DOHH2 (cell line): ENCODE data around the gene BIK.
"Not testable (repeated sequence)": the region's sequence is repeated elsewhere in the genome, so short reads cannot be mapped to it uniquely, and the experiment has no call there.

ENCODE experiments used
- H3F3A ChIP-seq: fragments of 200-600 bp; sonication (generic), shearing (Covaris generic); 2 replicates; pipeline ENCODE4 v1.6.0; 2016; ENCODE audit warnings: antibody characterized with exemption, mild to moderate bottlenecking; ENCODE audit not compliant: control insufficient read depth, insufficient read depth
- H3K27ac ChIP-seq: fragments of 200-600 bp; sonication (generic); 2 replicates; pipeline ENCODE4 v1.5.1; 2014; ENCODE audit warnings: low read depth, mild to moderate bottlenecking, low read length, moderate library complexity
- H3K27me3 ChIP-seq: fragments of 200-600 bp; sonication (generic); 2 replicates; pipeline ENCODE4 v1.6.1; 2014; ENCODE audit warnings: mild to moderate bottlenecking, low read length, mixed read lengths; ENCODE audit not compliant: control insufficient read depth
- H3K36me3 ChIP-seq: fragments of 200-600 bp; sonication (generic); 2 replicates; pipeline ENCODE4 v1.6.1; 2014; ENCODE audit warnings: mild to moderate bottlenecking, low read length, moderate library complexity, mixed read lengths; ENCODE audit not compliant: control insufficient read depth
- H3K4me1 ChIP-seq: fragments of 200-600 bp; sonication (generic); 2 replicates; pipeline ENCODE4 v1.6.1; 2014; ENCODE audit warnings: mild to moderate bottlenecking, low read length, mixed read lengths; ENCODE audit not compliant: control insufficient read depth
- H3K4me2 ChIP-seq: fragments of 200-600 bp; sonication (generic); 2 replicates; pipeline ENCODE4 v1.6.0; 2014; ENCODE audit warnings: mild to moderate bottlenecking, low read length, moderate library complexity
- H3K4me3 ChIP-seq: fragments of 200-600 bp; sonication (generic); 2 replicates; pipeline ENCODE4 v1.5.1; 2014; ENCODE audit warnings: mild to moderate bottlenecking, low read length, mixed read lengths
- H3K79me2 ChIP-seq: fragments of 200-600 bp; sonication (generic); 2 replicates; pipeline ENCODE4 v1.6.1; 2014; ENCODE audit warnings: mild to moderate bottlenecking, low read length, mixed read lengths; ENCODE audit not compliant: control insufficient read depth
- H3K9me2 ChIP-seq: fragments of 200-600 bp; sonication (generic); replicated peaks from 2 replicates; pipeline ENCODE4 v1.6.1; 2014; ENCODE audit warnings: mild to moderate bottlenecking, low read length, mixed read lengths; ENCODE audit not compliant: control insufficient read depth
- H3K9me3 ChIP-seq: fragments of 200-600 bp; sonication (generic); 2 replicates; pipeline ENCODE4 v1.6.1; 2014; ENCODE audit warnings: antibody characterized with exemption, low read length, mixed read lengths; ENCODE audit not compliant: control insufficient read depth, insufficient read depth
- H4K20me1 ChIP-seq: fragments of 200-600 bp; sonication (generic); 2 replicates; pipeline ENCODE4 v1.6.0; 2014; ENCODE audit warnings: low read depth, mild to moderate bottlenecking, antibody characterized with exemption, low read length, moderate library complexity; ENCODE audit not compliant: control insufficient read depth, insufficient read depth
- CTCF ChIP-seq: fragments of 200-600 bp; sonication (generic); IDR thresholded peaks from one replicate; pipeline ENCODE4 v1.5.1; 2014; ENCODE audit warnings: antibody characterized with exemption, mild to moderate bottlenecking, low read depth, low read length; ENCODE audit not compliant: poor library complexity, severe bottlenecking
- EZH2phosphoT487 ChIP-seq: fragments of 200-600 bp; sonication (generic); IDR thresholded peaks from 2 replicates; pipeline ENCODE4 v1.6.1; 2017; ENCODE audit warnings: borderline replicate concordance, mild to moderate bottlenecking, antibody characterized with exemption, low read length, moderate library complexity, mixed read lengths

The BIK gene

GRCh38 chr22:43104950-43105349, 5.6 kb upstream of the BIK start:
- H3F3A ChIP-seq, H3K9me3 ChIP-seq, H4K20me1 ChIP-seq, H3K9me2 ChIP-seq, H3K36me3 ChIP-seq, H3K4me3 ChIP-seq, H3K4me2 ChIP-seq, H3K27ac ChIP-seq, H3K79me2 ChIP-seq, H3K4me1 ChIP-seq: not testable (repeated sequence)
- peaks cover 12% of the 10 kb centered on the region for H3K27me3 ChIP-seq

DNA sequence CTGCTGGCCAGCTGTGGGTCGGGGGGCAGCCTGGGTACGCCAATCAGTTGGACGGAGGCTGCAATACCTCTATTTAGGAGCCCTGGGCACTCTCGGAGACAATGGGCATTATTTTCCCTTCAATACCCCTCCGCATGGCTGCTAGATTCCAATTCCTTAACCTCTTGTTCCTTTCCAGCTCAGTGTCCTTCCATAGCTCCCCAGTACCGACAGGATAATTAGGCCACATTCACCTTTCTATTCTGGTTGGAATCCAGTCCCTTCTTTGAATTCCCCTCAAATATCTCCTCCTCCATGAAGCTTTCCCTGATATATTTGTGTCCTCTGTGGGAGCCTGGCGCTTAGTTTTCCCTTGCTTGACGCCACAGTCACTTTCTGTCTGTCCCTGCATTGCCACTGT, 4.2 kb upstream of the BIK start:
- H3F3A ChIP-seq = no peaks in the 10 kb centered on the region
- no peak for TF ChIP-seq CTCF
- TF ChIP-seq EZH2phosphoT487 = no peak
- H3K79me2 ChIP-seq = no peaks in the 10 kb centered on the region
- no peaks in the 10 kb centered on the region for H3K9me2 ChIP-seq
- no peak overlapping the region for H3K4me3 ChIP-seq
- H3K4me2 ChIP-seq = no peak overlapping the region
- H3K9me3 ChIP-seq = no peaks in the 10 kb centered on the region
- no peaks in the 10 kb centered on the region for H4K20me1 ChIP-seq
- no peak overlapping the region for H3K27ac ChIP-seq
- H3K4me1 ChIP-seq = peaks cover 12% of the 10 kb centered on the region
- H3K36me3 ChIP-seq = no peaks in the 10 kb centered on the region
- H3K27me3 ChIP-seq = peaks cover 25% of the 10 kb centered on the region

DNA sequence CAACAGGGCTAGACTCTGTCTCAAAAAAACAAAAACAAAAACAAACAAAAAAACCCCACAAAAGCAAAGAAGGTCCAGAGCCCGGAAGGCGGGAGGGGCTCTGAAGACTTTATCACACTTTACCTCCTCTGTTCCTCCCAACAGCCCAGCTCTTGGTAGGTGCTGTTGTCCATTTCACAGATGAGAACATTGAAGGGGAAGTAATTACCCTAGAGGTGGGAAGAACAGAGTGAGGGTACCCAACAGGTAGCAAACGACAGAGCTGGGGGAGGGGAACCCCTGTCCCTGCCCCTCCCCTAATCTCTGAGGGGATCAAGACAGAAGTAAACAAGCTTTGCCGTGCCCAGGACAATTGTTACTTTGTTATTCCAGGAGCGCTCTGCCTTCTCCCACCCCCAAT, 1.0 kb upstream of the BIK start:
- H3K27me3 ChIP-seq = peaks cover 49% of the 10 kb centered on the region
- no peak overlapping the region for H3K4me3 ChIP-seq
- no peaks in the 10 kb centered on the region for H4K20me1 ChIP-seq
- no peak overlapping the region for H3K4me2 ChIP-seq
- no peak for TF ChIP-seq CTCF
- peaks cover 24% of the 10 kb centered on the region for H3K4me1 ChIP-seq
- no peaks in the 10 kb centered on the region for H3K36me3 ChIP-seq
- no peak overlapping the region for H3K27ac ChIP-seq
- no peaks in the 10 kb centered on the region for H3K9me2 ChIP-seq
- no peaks in the 10 kb centered on the region for H3K9me3 ChIP-seq
- H3K79me2 ChIP-seq = no peaks in the 10 kb centered on the region
- H3F3A ChIP-seq = no peaks in the 10 kb centered on the region

DNA sequence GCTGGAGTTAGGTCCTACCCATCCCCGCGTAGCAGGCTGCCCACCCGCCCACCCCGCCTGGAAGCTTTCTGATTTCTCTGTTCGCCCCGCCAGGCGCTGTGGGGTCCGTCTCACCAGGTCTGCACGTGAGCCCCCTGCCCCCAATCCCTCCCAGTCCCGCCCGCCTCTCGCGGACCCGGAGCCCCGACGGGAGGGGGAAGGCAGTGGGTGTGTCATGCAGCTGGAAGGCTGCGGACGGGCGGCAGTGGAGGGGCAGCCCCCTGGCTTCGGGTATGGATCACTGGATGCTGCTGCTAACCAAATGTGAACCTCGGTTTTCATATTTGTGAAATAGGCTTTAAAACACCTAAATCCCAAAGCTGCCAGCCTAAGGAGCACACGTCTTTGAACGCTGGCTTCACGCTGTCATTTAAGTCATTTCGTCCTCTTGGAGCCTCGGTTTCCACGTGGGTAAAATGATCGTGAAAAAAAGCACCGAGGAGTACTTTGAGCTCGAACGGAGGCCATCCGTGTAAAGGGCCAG, 568 bp upstream of the BIK start:
- Histone ChIP-seq H3K4me1 (peaks cover 24% of the 10 kb centered on the region), H3K9me2 (no peaks in the 10 kb centered on the region), H3K27me3 (peaks cover 54% of the 10 kb centered on the region), H3K27ac (no peak overlapping the region), H3F3A (no peaks in the 10 kb centered on the region), H4K20me1 (no peaks in the 10 kb centered on the region), H3K36me3 (no peaks in the 10 kb centered on the region), H3K4me2 (peak overlapping the region; percentile 98), H3K9me3 (no peaks in the 10 kb centered on the region), H3K4me3 (peak overlapping the region; percentile 84), H3K79me2 (no peaks in the 10 kb centered on the region)
- TF ChIP-seq CTCF (no peak), EZH2phosphoT487 (no peak; the same call in 1 of the 2 replicates)
